ENCODE data around the gene MACF1. TPM values are rescaled to one million over a fixed set of nuclear protein-coding genes. Genes with fewer than 3 reads are reported as not detected.
"Not testable (repeated sequence)": the region's sequence is repeated elsewhere in the genome, so short reads cannot be mapped to it uniquely, and the experiment has no call there.

The MACF1 gene
- total RNA-seq, 1 donor from 2014 or later = 301 TPM

DNA sequence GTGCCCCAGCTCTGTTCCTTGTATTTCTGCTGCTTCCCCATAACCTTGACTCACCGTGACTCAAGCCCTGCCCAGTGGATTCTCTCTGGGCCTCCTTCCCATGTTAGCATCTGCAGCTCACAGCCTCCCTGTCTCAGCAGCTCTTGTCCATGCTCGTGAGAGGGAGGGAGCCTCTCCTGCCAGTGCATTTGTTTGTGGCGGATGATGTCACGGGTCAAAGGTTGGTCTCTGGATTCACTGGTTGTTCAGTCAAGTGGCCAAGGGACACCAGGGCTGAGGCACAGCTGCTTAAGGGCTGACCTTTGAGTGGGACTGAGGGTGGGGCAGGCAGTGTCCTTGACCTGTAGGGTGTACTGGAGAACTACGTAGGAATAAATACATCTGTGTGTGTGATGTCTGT is 314.9 kb downstream of the MACF1 start:
- H3K4me3 Mint-ChIP-seq; H3K27me3 Mint-ChIP-seq (ENCODE audit: low read depth); H3K9me3 Mint-ChIP-seq; H3K27ac Mint-ChIP-seq; H3K4me1 Mint-ChIP-seq; H3K36me3 Mint-ChIP-seq; DNase-seq (ENCODE audit: low spot score in 2 of 2, unreplicated experiment in 2 of 2): not testable (repeated sequence)

DNA sequence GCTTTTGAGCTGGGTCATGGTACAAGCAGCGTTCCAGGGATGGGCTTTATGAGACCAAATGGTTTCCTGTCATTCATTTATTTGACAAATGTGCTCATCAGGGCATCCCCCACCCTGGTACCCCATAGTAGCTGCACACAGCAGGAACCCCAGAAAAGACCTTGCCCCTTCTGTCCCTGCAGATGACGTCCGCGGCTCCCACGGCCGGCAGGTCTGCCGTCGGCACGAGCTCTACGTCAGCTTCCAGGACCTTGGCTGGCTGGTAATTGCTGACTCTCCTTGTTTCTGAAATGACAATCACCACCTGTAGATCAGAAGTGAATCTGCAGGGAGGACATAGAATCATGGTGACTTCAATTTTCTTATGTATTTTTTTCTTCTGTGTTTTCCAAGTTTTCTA is 317.7 kb downstream of the MACF1 start:
- H3K9me3 Mint-ChIP-seq; H3K4me1 Mint-ChIP-seq; DNase-seq (ENCODE audit: low spot score in 2 of 2, unreplicated experiment in 2 of 2); H3K27ac Mint-ChIP-seq; H3K27me3 Mint-ChIP-seq (ENCODE audit: low read depth); H3K36me3 Mint-ChIP-seq; H3K4me3 Mint-ChIP-seq: not testable (repeated sequence)

DNA sequence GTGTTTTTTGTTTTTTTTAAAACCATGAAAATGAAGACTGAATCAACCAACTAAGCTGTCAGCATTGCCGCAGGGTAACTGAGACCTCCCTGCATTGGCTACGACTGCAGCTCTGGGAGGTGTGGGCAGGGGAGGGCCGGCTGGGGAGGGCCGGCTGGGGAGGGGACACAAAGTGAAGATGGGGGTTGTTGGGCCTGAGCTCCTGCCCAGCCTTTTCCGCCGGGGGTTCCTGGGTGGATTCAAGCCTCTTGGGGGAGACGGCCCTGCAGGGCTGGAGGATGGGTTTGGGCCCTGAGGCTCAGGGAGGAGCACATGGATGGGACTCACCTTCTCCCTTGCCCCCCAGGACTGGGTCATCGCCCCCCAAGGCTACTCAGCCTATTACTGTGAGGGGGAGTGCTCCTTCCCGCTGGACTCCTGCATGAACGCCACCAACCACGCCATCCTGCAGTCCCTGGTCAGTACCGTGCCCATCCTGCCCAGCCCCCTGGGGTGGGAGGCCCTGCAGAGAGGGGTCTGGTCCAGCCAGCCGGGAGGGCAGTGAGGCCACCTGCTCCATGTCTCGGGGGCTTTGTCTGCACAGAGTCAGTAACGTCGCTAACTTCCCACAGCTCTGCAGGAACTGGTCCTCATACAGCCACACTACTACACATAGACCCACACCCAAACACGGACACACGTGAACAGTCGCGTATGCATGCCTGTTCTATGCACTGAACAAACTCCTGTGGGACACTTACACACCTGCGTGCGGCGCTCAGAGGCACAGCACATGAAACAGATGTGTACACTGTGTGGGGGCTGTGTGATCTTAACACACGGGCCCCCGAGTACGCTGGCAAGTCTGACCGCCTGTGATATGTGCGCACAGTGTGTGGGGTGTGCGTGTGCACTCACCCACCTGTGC is 318.4 kb downstream of the MACF1 start:
- Mint-ChIP-seq H3K36me3 (peaks cover 6% of the 10 kb centered on the region), H3K27ac (no peak overlapping the region), H3K27me3 (ENCODE audit: low read depth) (peaks cover 2% of the 10 kb centered on the region), H3K9me3 (no peaks in the 10 kb centered on the region), H3K4me3 (no peak overlapping the region), H3K4me1 (no peaks in the 10 kb centered on the region)
- no peak for DNase-seq (ENCODE audit: low spot score in 2 of 2, unreplicated experiment in 2 of 2)
- TF ChIP-seq, protein P1, sequence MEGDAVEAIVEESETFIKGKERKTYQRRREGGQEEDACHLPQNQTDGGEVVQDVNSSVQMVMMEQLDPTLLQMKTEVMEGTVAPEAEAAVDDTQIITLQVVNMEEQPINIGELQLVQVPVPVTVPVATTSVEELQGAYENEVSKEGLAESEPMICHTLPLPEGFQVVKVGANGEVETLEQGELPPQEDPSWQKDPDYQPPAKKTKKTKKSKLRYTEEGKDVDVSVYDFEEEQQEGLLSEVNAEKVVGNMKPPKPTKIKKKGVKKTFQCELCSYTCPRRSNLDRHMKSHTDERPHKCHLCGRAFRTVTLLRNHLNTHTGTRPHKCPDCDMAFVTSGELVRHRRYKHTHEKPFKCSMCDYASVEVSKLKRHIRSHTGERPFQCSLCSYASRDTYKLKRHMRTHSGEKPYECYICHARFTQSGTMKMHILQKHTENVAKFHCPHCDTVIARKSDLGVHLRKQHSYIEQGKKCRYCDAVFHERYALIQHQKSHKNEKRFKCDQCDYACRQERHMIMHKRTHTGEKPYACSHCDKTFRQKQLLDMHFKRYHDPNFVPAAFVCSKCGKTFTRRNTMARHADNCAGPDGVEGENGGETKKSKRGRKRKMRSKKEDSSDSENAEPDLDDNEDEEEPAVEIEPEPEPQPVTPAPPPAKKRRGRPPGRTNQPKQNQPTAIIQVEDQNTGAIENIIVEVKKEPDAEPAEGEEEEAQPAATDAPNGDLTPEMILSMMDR (IDR thresholded peaks at IDR 0.05; ENCODE audit: unreplicated experiment) = no peak

DNA sequence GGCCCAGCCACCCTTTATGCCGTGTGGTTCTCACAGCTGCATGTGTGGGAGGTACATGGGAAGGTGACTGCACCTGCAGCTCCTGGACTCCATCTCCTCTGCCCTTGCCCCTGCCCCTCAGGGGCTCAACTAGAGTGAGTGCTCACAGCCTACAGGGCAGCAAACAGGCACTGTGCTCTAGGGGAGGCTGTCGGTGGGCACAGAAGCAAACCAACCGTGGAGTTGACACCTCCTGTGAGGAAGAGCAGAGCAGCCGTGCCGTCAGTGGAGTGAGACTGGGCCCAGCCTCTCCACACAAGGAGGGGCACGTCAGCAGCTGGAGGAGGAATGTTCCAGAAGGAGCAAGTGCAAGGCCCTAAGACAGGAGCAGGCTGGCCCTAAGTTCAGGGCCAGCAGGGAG is 319.7 kb downstream of the MACF1 start:
- TF ChIP-seq, protein P1 (IDR thresholded peaks at IDR 0.05; ENCODE audit: unreplicated experiment) = no peak
- DNase-seq (ENCODE audit: low spot score in 2 of 2, unreplicated experiment in 2 of 2) = no peak
- Mint-ChIP-seq H3K36me3 (peaks cover 10% of the 10 kb centered on the region), H3K27ac (no peak overlapping the region), H3K4me3 (no peak overlapping the region), H3K4me1 (no peaks in the 10 kb centered on the region), H3K27me3 (ENCODE audit: low read depth) (peaks cover 2% of the 10 kb centered on the region), H3K9me3 (no peaks in the 10 kb centered on the region)

DNA sequence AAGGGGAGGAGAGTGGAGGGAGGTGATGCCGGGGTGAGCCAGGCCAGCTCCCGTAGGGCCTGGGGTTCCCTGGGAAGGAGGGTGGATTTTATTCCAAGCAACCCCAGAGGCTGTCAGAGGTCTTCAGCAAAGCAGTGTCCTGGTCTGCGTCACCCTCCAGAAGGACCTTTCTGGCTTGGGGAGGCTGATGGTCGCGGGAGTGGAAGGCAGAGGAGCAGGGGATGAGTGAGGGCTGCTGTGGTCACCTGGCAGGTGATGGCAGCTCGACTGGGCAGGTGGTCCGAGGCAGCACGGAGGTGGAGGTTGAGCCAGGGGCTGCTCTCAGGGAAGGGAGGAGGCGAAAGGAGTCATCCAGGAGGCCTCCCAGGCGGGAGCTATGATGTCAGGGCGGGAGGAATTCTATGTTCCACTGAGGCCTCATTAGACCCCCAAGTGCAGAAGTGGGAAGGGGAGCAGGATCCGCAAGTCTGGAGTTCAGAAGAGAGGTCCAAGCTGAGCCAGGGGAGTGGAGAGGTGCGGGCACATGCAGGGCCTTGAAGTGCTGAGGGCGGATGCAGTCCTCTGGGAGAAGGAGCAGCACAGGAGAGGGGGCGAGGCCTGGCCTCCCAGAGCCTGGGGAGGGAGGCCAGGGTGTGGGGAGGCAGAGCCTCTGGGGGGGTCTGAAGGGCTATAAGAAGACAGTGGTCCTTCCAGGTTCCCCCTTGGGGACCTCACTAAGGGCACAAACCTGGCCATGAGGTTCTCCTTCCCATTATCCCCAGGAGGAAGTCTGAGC is 320.3 kb downstream of the MACF1 start:
- H3K27ac Mint-ChIP-seq = no peak overlapping the region
- no peak overlapping the region for H3K4me3 Mint-ChIP-seq
- H3K4me1 Mint-ChIP-seq = no peaks in the 10 kb centered on the region
- H3K9me3 Mint-ChIP-seq = no peaks in the 10 kb centered on the region
- H3K36me3 Mint-ChIP-seq = peaks cover 10% of the 10 kb centered on the region
- peaks cover 2% of the 10 kb centered on the region for H3K27me3 Mint-ChIP-seq (ENCODE audit: low read depth)
- TF ChIP-seq, protein P1 (IDR thresholded peaks at IDR 0.05; ENCODE audit: unreplicated experiment) = no peak
- DNase-seq (ENCODE audit: low spot score in 2 of 2, unreplicated experiment in 2 of 2) = no peak

DNA sequence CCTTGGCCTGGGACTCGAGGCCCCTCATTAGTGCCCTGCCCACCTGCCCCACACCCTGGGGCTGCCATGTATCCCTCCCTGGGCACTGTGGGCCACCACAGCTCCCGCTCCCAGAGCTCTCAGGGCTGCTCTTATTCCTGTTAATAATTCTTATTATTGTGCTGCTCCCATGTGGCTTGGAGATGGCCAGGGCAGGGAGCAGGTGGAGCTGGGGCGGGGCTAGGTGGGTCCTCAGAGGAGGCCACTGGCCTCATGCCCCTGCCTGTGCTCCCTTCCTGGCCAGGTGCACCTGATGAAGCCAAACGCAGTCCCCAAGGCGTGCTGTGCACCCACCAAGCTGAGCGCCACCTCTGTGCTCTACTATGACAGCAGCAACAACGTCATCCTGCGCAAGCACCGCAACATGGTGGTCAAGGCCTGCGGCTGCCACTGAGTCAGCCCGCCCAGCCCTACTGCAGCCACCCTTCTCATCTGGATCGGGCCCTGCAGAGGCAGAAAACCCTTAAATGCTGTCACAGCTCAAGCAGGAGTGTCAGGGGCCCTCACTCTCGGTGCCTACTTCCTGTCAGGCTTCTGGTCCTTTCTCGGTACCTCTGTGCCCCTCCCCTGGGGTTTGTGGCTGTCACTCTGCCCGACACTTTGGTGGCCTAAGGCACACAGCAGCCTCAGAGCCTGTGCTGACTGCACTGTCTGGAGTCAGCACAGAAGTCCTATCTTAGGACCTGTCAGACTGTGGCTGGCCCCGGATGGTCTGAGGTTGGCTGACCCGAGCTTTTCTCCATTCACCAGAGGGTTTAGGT is 321.1 kb downstream of the MACF1 start:
- H3K36me3 Mint-ChIP-seq = peaks cover 10% of the 10 kb centered on the region
- H3K9me3 Mint-ChIP-seq = no peaks in the 10 kb centered on the region

More for the DNA sequence above, 321.1 kb downstream of the MACF1 start:
- H3K4me1 Mint-ChIP-seq = no peaks in the 10 kb centered on the region
- no peak for DNase-seq (ENCODE audit: low spot score in 2 of 2, unreplicated experiment in 2 of 2)
- peaks cover 2% of the 10 kb centered on the region for H3K27me3 Mint-ChIP-seq (ENCODE audit: low read depth)
- TF ChIP-seq, protein P1 (IDR thresholded peaks at IDR 0.05; ENCODE audit: unreplicated experiment) = no peak
- no peak overlapping the region for H3K4me3 Mint-ChIP-seq
- H3K27ac Mint-ChIP-seq = no peak overlapping the region
